ENCODE data around the gene RBSN.
A peak's percentile ranks its signal among the peaks of the same experiment; 100 is the strongest.

GRCh38 chr3:15098503-15099363 is at the start of gene RBSN:
- no peak for TF ChIP-seq CTCF (conservative IDR thresholded peaks at IDR 0.05)
- TF ChIP-seq ZFX (IDR thresholded peaks at IDR 0.05) = peak; percentile 89
